Endothelial cell of umbilical vein (primary cell): ENCODE data around the gene MUC2. TPM values are rescaled to one million over a fixed set of nuclear protein-coding genes. Genes with fewer than 3 reads are reported as not detected.

ENCODE experiments used
- BruUV-seq: library from RNA; stranded (reverse); fragments of 400-500 nt; replicated peaks from 2 replicates; lab custom pipeline; 2021; lab: Mats Ljungman, UMichigan
- CTCF ChIA-PET: fragments of 300-600, 350-600 bp; sonication (Branson Sonifier 250); formaldehyde crosslinking; loops from one replicate; lab custom pipeline; 2021; ENCODE audit warnings: antibody characterized with exemption, inconsistent platforms; lab: Charles Lee
- POLR2A ChIA-PET: fragments of 300-600, 350-600 bp; sonication (Branson Sonifier 250); formaldehyde crosslinking; loops from one replicate; lab custom pipeline; 2021; ENCODE audit warnings: antibody characterized with exemption, inconsistent platforms; lab: Charles Lee
- DNase-seq: peaks from one replicate; pipeline ENCODE4 v3.0.0-alpha.2; 2011; ENCODE audit warnings: low read depth, low spot score
- FAIRE-seq: peaks from 2 replicates; lab custom pipeline; 2011; peaks lifted over from hg19 to GRCh38; lab: Jason Lieb, UNC
- H2AFZ ChIP-seq: 2 replicates; pipeline ENCODE4 v1.6.0; 2012; ENCODE audit warnings: low read depth, low read length, control low read depth, inconsistent platforms
- H3K27ac ChIP-seq: 2 replicates; pipeline ENCODE4 v1.5.1; 2011; ENCODE audit warnings: low read depth, mild to moderate bottlenecking, control low read depth, low read length, moderate library complexity; ENCODE audit not compliant: insufficient read depth
- H3K27me3 ChIP-seq, 2 experiments: 2 replicates each; pipeline versions ENCODE4 v1.6.0 to v1.6.1; 2011; ENCODE audit warnings: low read length in 2 of 2, mixed read lengths in 1 of 2; ENCODE audit not compliant: control insufficient read depth in 2 of 2, insufficient read depth in 2 of 2
- H3K36me3 ChIP-seq, 2 experiments: 2 replicates in 1 of 2; 3 replicates in 1 of 2; pipeline ENCODE4 v1.5.1; 2011; ENCODE audit warnings: low read length in 2 of 2, mild to moderate bottlenecking in 1 of 2, moderate library complexity in 1 of 2; ENCODE audit not compliant: control insufficient read depth in 2 of 2, insufficient read depth in 2 of 2; ENCODE audit errors: extremely low read depth in 1 of 2
- H3K4me1 ChIP-seq: 3 replicates; pipeline ENCODE4 v1.5.1; 2011; ENCODE audit warnings: mild to moderate bottlenecking, low read length; ENCODE audit not compliant: control insufficient read depth, insufficient read depth; ENCODE audit errors: extremely low read depth
- H3K4me2 ChIP-seq: 2 replicates; pipeline ENCODE4 v1.6.1; 2011; ENCODE audit warnings: low read length, control low read depth, mixed read lengths; ENCODE audit not compliant: insufficient read depth
- H3K4me3 ChIP-seq, 3 experiments: fragments of 200-600 bp in 1 of 3; sonication (generic), shearing (Covaris generic) in 1 of 3; replicated peaks in 1 of 3; 2 replicates each; pipeline ENCODE4 v1.5.1; 2011 to 2016; ENCODE audit warnings: control low read depth in 3 of 3, low read length in 3 of 3, mild to moderate bottlenecking in 2 of 3, inconsistent platforms in 1 of 3, low read depth in 1 of 3, moderate library complexity in 1 of 3; ENCODE audit not compliant: insufficient read depth in 1 of 3
- H3K79me2 ChIP-seq: 2 replicates; pipeline ENCODE4 v1.6.0; 2012; ENCODE audit warnings: low read length, inconsistent platforms; ENCODE audit not compliant: control insufficient read depth, insufficient read depth
- H3K9ac ChIP-seq: replicated peaks from 2 replicates; pipeline ENCODE3; 2011; ENCODE audit warnings: low read length, control low read depth; ENCODE audit not compliant: insufficient read depth; ENCODE audit errors: extremely low read depth
- H3K9me1 ChIP-seq: replicated peaks from 3 replicates; pipeline ENCODE4 v1.6.0; 2011; ENCODE audit warnings: mild to moderate bottlenecking, low read length; ENCODE audit not compliant: control insufficient read depth, insufficient read depth; ENCODE audit errors: extremely low read depth
- H3K9me3 ChIP-seq: replicated peaks from 2 replicates; pipeline ENCODE4 v1.5.1; 2012; ENCODE audit warnings: low read length, inconsistent platforms; ENCODE audit not compliant: control insufficient read depth, insufficient read depth
- H4K20me1 ChIP-seq: replicated peaks from 2 replicates; pipeline ENCODE3; 2011; ENCODE audit warnings: mild to moderate bottlenecking, low read length; ENCODE audit not compliant: control insufficient read depth, insufficient read depth; ENCODE audit errors: extremely low read depth
- GATA2 ChIP-seq: IDR thresholded peaks from 2 replicates; pipeline ENCODE4 v1.7.0; 2011; ENCODE audit warnings: low read depth, mild to moderate bottlenecking, moderate library complexity, mixed read lengths, low read length; ENCODE audit not compliant: insufficient read length, insufficient read depth
- MYC ChIP-seq: IDR thresholded peaks from one replicate; pipeline ENCODE4 v1.6.1; 2011; ENCODE audit warnings: mild to moderate bottlenecking, low read depth, low read length
- POLR2A ChIP-seq: IDR thresholded peaks from 2 replicates; pipeline ENCODE4 v1.6.1; 2012; ENCODE audit warnings: low read depth, mild to moderate bottlenecking, control low read depth, low read length
- dilution Hi-C: fragments of 300-500 bp; cut with MboI; formaldehyde crosslinking; loops from one replicate; pipeline ENCODE4 v1.15.0; 2019; ENCODE audit warnings: low sequenced_read_pairs; ENCODE audit not compliant: extremely low pct_ligation_motif_present
- intact Hi-C: fragments of 100-400 bp; cut with micrococcal nuclease; formaldehyde crosslinking; loops from one replicate; pipeline ENCODE4 v1.10.0; 2022
- polyA plus RNA-seq, 4 experiments: library from polyadenylated mRNA; depleted of rRNA in 3 of 4; stranded (reverse) in 3 of 4; unstranded in 1 of 4; fragments of >200 nt; gene quantifications; 2 replicates each; pipeline versions ENCODE4 v1.2.1 to v1.2.3, GENCODE V29; 2011 to 2012; ENCODE audit warnings: missing spikeins in 1 of 4
- total RNA-seq: library from RNA; stranded (reverse); gene quantifications from 2 replicates; pipeline ENCODE4 v1.2.3, GENCODE V29; 2021
- TF ChIP-seq, protein P1 (sequence below), 2 donors: IDR thresholded peaks; 1 replicate in 1 of 2; 2 replicates in 1 of 2; pipeline ENCODE4 v1.5.1; 2011; ENCODE audit warnings: low read length in 2 of 2, mild to moderate bottlenecking in 2 of 2, moderate library complexity in 2 of 2, control low read depth in 1 of 2, inconsistent platforms in 1 of 2, low read depth in 1 of 2; ENCODE audit not compliant: insufficient read depth in 1 of 2; ENCODE audit errors: extremely low read depth in 1 of 2

The MUC2 gene
- total and polyA plus RNA-seq, 2 donors (not counting 3 experiments of a cell fraction or from before 2014, with no cell fraction given), result not detected

DNA sequence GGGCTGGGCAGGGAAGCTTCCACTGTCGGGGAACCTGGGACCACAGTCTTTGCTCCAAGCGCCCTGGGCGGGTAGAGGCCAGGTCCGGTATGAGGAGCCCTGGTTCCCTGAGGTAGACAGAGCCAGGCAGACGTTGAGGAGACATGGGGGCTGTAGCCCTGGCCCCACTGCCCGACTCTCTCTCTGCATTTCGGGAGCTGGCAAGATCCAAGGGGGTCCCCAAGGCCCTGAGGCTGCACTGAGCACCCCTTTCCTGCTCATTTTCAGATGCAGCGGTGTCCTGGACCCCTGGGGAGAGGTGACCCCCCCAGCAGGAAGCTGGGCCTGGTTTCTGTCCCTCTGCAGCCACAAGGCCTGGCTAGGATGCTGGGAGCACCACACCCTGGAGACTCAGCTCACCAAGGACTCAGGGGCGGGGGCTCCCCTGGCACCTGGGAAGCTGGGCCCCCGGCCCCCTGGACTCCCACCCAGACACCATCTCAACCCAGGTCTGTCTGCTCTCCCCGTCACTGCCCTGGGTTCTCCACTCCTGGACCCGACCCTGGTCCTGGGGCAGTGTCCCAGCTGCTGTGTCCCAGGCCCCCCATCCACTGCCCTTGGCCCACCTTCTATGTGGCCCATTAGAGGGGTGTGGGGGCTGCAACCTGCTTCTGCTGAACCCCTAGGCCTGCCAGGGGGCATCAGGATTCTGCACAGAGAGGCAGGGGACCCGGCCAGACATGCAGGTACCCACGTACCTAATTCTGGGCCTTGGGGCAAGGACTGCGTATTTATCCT is 23.1 kb upstream of the MUC2 start:
- Histone ChIP-seq H3K4me3 (no peak overlapping the region), H3K4me2 (no peak overlapping the region), H3K9ac (no peak overlapping the region), H3K36me3 (no peaks in the 10 kb centered on the region), H3K27me3 (peaks cover 4 to 5% of the 10 kb centered on the region in 2 experiments), H3K9me1 (no peaks in the 10 kb centered on the region), H3K79me2 (no peaks in the 10 kb centered on the region), H3K9me3 (no peaks in the 10 kb centered on the region), H3K27ac (no peak overlapping the region), H2AFZ (no peak overlapping the region), H3K4me1 (no peaks in the 10 kb centered on the region), H4K20me1 (no peaks in the 10 kb centered on the region)
- TF ChIP-seq MYC (no peak), POLR2A (no peak), GATA2 (no peak)
- TF ChIP-seq, protein P1, sequence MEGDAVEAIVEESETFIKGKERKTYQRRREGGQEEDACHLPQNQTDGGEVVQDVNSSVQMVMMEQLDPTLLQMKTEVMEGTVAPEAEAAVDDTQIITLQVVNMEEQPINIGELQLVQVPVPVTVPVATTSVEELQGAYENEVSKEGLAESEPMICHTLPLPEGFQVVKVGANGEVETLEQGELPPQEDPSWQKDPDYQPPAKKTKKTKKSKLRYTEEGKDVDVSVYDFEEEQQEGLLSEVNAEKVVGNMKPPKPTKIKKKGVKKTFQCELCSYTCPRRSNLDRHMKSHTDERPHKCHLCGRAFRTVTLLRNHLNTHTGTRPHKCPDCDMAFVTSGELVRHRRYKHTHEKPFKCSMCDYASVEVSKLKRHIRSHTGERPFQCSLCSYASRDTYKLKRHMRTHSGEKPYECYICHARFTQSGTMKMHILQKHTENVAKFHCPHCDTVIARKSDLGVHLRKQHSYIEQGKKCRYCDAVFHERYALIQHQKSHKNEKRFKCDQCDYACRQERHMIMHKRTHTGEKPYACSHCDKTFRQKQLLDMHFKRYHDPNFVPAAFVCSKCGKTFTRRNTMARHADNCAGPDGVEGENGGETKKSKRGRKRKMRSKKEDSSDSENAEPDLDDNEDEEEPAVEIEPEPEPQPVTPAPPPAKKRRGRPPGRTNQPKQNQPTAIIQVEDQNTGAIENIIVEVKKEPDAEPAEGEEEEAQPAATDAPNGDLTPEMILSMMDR (IDR thresholded peaks at IDR 0.05; ENCODE audit: extremely low read depth in 1 of 2, insufficient read depth in 1 of 2, low read depth in 1 of 2, low read length in 2 of 2), result no peak
- DNase-seq, result no peak
- dilution Hi-C loops, result no loop called here
- no TSS peak for BruUV-seq
- POLR2A ChIA-PET, result no interaction called here
- CTCF ChIA-PET, result interaction anchor here (0.7 to 4.9 kb wide), 16 partner anchors 10 to 240 kb away, joined by 3 to 46 read pairs (median 4); partner anchors contain the start of genes AP2A2 and TSPAN4
- intact Hi-C loops, result loop anchor here (1.0 to 5.0 kb wide), 3 partner anchors 139 to 203 kb away; partner anchors contain the start of gene CHID1
- no peak for FAIRE-seq
